ENCODE results near the gene CBLC.
"Not testable (repeated sequence)": the region's sequence is repeated elsewhere in the genome, so short reads cannot be mapped to it uniquely, and the experiment has no call there.

CBLC gene

GRCh38 chr19:44765949-44766335 is 11.7 kb upstream of the CBLC start:
- H3F3A ChIP-seq (ENCODE audit: insufficient read depth, low read length), result peaks cover 8% of the 10 kb centered on the region; the same call in 1 of the 2 replicates
- DNase-seq, result no peak
- H3K4me3 ChIP-seq (ENCODE audit: low read length), result no peak overlapping the region
- no peak for TF ChIP-seq EZH2phosphoT487 (IDR thresholded peaks at IDR 0.05; ENCODE audit: low read length)
- TF ChIP-seq EZH2 (optimal IDR thresholded peaks at IDR 0.05; ENCODE audit: low read depth, low read length), result no peak
- no peaks in the 10 kb centered on the region for H3K79me2 ChIP-seq (ENCODE audit: low read length)
- no peaks in the 10 kb centered on the region for H3K36me3 ChIP-seq (replicated peaks; ENCODE audit: insufficient read depth, low read length)
- H3K9me3 ChIP-seq (replicated peaks; ENCODE audit: insufficient read depth, low read length), result no peaks in the 10 kb centered on the region
- H3K27me3 ChIP-seq (replicated peaks; ENCODE audit: insufficient read depth, low read length), result no peaks in the 10 kb centered on the region
- H3K9ac ChIP-seq (ENCODE audit: low read length), result no peak overlapping the region
- no peaks in the 10 kb centered on the region for H4K20me1 ChIP-seq (ENCODE audit: insufficient read depth, low read length)
- H3K4me1 ChIP-seq (ENCODE audit: low read length), result peaks cover 9% of the 10 kb centered on the region; the same call in 1 of the 2 replicates
- no peaks in the 10 kb centered on the region for H3K9me2 ChIP-seq (replicated peaks; ENCODE audit: insufficient read depth, low read length)
- H2AFZ ChIP-seq (ENCODE audit: low read length), result no peak overlapping the region
- no peak overlapping the region for H3K4me2 ChIP-seq (ENCODE audit: low read depth, low read length)
- H3K27ac ChIP-seq (ENCODE audit: low read length), result no peak overlapping the region

GRCh38 chr19:44767295-44768180 is 10.2 kb upstream of the CBLC start:
- H4K20me1 ChIP-seq (ENCODE audit: insufficient read depth, low read length), result no peaks in the 10 kb centered on the region
- no peaks in the 10 kb centered on the region for H3K79me2 ChIP-seq (ENCODE audit: low read length)
- peaks cover 2% of the 10 kb centered on the region for H3K27me3 ChIP-seq (replicated peaks; ENCODE audit: insufficient read depth, low read length)
- no peak overlapping the region for H3K9ac ChIP-seq (ENCODE audit: low read length)
- H2AFZ ChIP-seq (ENCODE audit: low read length), result no peak overlapping the region
- DNase-seq, result no peak
- H3K4me2 ChIP-seq (ENCODE audit: low read depth, low read length), result no peak overlapping the region
- peaks cover 8% of the 10 kb centered on the region; the same call in 1 of the 2 replicates for H3F3A ChIP-seq (ENCODE audit: insufficient read depth, low read length)
- no peak overlapping the region for H3K4me3 ChIP-seq (ENCODE audit: low read length)
- no peaks in the 10 kb centered on the region for H3K9me3 ChIP-seq (replicated peaks; ENCODE audit: insufficient read depth, low read length)
- no peak overlapping the region for H3K27ac ChIP-seq (ENCODE audit: low read length)
- H3K4me1 ChIP-seq (ENCODE audit: low read length), result peaks cover 10% of the 10 kb centered on the region; the same call in 1 of the 2 replicates
- TF ChIP-seq CTCF (IDR thresholded peaks at IDR 0.05; ENCODE audit: low read length) (no peak), EZH2phosphoT487 (IDR thresholded peaks at IDR 0.05; ENCODE audit: low read length) (no peak)
- H3K9me2 ChIP-seq (replicated peaks; ENCODE audit: insufficient read depth, low read length), result no peaks in the 10 kb centered on the region
- H3K36me3 ChIP-seq (replicated peaks; ENCODE audit: insufficient read depth, low read length), result no peaks in the 10 kb centered on the region

- Histone ChIP-seq H3K27ac (ENCODE audit: low read length) (peak overlapping the region; percentile 10; the same call in 1 of the 2 replicates), H3K27me3 (replicated peaks; ENCODE audit: insufficient read depth, low read length) (peaks cover 10% of the 10 kb centered on the region), H3K4me2 (ENCODE audit: low read depth, low read length) (peak overlapping the region; percentile 75; the same call in 1 of the 2 replicates), H3K36me3 (replicated peaks; ENCODE audit: insufficient read depth, low read length) (no peaks in the 10 kb centered on the region), H3K9ac (ENCODE audit: low read length) (no peak overlapping the region; the same call in 1 of the 2 replicates), H3K79me2 (ENCODE audit: low read length) (no peaks in the 10 kb centered on the region), H3K9me2 (replicated peaks; ENCODE audit: insufficient read depth, low read length) (no peaks in the 10 kb centered on the region), H4K20me1 (ENCODE audit: insufficient read depth, low read length) (no peaks in the 10 kb centered on the region), H3K9me3 (replicated peaks; ENCODE audit: insufficient read depth, low read length) (no peaks in the 10 kb centered on the region), H3K4me3 (ENCODE audit: low read length) (peak overlapping the region; percentile 37; the same call in 1 of the 2 replicates), H3K4me1 (ENCODE audit: low read length) (peaks cover 10% of the 10 kb centered on the region; the same call in 1 of the 2 replicates), H3F3A (ENCODE audit: insufficient read depth, low read length) (peaks cover 8% of the 10 kb centered on the region; the same call in 1 of the 2 replicates), H2AFZ (ENCODE audit: low read length) (peak overlapping the region; percentile 82; the same call in 1 of the 2 replicates)
- peak; percentile 98 for DNase-seq
- TF ChIP-seq CTCF (IDR thresholded peaks at IDR 0.05; ENCODE audit: low read length) (peak; percentile 71), EZH2phosphoT487 (IDR thresholded peaks at IDR 0.05; ENCODE audit: low read length) (no peak), EZH2 (optimal IDR thresholded peaks at IDR 0.05; ENCODE audit: low read depth, low read length) (no peak)
Observed at GRCh38 chr19:44770550-44771257, 7.0 kb upstream of the CBLC start.

GRCh38 chr19:44772144-44772543 is 5.5 kb upstream of the CBLC start:
- not testable (repeated sequence) for H3K27ac ChIP-seq (ENCODE audit: low read length); H3K9me3 ChIP-seq (replicated peaks; ENCODE audit: insufficient read depth, low read length); H3K9me2 ChIP-seq (replicated peaks; ENCODE audit: insufficient read depth, low read length); H2AFZ ChIP-seq (ENCODE audit: low read length); DNase-seq; H3K4me1 ChIP-seq (ENCODE audit: low read length); H3K4me3 ChIP-seq (ENCODE audit: low read length); H3K9ac ChIP-seq (ENCODE audit: low read length); H4K20me1 ChIP-seq (ENCODE audit: insufficient read depth, low read length); H3F3A ChIP-seq (ENCODE audit: insufficient read depth, low read length); H3K4me2 ChIP-seq (ENCODE audit: low read depth, low read length); H3K79me2 ChIP-seq (ENCODE audit: low read length); H3K36me3 ChIP-seq (replicated peaks; ENCODE audit: insufficient read depth, low read length)
- H3K27me3 ChIP-seq (replicated peaks; ENCODE audit: insufficient read depth, low read length), result peaks cover 10% of the 10 kb centered on the region

Measured in MM.1S (cell line).